GM12874 (cell line): ENCODE results near the gene PPP1R12C.

Experiments
- TF ChIP-seq, protein P1 (sequence below): IDR thresholded peaks from 2 replicates; pipeline ENCODE4 v1.5.1; 2011; ENCODE audit warnings: low read depth, mild to moderate bottlenecking, control low read depth, low read length, moderate library complexity; ENCODE audit not compliant: insufficient read depth

The PPP1R12C gene

GRCh38 chr19:55041627-55042343 lies 75.7 kb downstream of the PPP1R12C start:
- TF ChIP-seq, protein P1, sequence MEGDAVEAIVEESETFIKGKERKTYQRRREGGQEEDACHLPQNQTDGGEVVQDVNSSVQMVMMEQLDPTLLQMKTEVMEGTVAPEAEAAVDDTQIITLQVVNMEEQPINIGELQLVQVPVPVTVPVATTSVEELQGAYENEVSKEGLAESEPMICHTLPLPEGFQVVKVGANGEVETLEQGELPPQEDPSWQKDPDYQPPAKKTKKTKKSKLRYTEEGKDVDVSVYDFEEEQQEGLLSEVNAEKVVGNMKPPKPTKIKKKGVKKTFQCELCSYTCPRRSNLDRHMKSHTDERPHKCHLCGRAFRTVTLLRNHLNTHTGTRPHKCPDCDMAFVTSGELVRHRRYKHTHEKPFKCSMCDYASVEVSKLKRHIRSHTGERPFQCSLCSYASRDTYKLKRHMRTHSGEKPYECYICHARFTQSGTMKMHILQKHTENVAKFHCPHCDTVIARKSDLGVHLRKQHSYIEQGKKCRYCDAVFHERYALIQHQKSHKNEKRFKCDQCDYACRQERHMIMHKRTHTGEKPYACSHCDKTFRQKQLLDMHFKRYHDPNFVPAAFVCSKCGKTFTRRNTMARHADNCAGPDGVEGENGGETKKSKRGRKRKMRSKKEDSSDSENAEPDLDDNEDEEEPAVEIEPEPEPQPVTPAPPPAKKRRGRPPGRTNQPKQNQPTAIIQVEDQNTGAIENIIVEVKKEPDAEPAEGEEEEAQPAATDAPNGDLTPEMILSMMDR: no peak

- TF ChIP-seq, protein P1: no peak
Observed at GRCh38 chr19:55041244-55041626, 76.2 kb downstream of the PPP1R12C start.
